VCaP (cell line): ENCODE results near the gene TRIM46.

Experiments
- H3K27ac ChIP-seq: fragments of 450-650 bp; 2 replicates; pipeline ENCODE4 v1.5.1; 2017
- TF ChIP-seq, protein P1 (sequence below): fragments of 450-650 bp; conservative IDR thresholded peaks from 2 replicates; pipeline ENCODE4 v1.5.1; 2017; ENCODE audit warnings: mild to moderate bottlenecking, moderate library complexity

TRIM46 gene

DNA sequence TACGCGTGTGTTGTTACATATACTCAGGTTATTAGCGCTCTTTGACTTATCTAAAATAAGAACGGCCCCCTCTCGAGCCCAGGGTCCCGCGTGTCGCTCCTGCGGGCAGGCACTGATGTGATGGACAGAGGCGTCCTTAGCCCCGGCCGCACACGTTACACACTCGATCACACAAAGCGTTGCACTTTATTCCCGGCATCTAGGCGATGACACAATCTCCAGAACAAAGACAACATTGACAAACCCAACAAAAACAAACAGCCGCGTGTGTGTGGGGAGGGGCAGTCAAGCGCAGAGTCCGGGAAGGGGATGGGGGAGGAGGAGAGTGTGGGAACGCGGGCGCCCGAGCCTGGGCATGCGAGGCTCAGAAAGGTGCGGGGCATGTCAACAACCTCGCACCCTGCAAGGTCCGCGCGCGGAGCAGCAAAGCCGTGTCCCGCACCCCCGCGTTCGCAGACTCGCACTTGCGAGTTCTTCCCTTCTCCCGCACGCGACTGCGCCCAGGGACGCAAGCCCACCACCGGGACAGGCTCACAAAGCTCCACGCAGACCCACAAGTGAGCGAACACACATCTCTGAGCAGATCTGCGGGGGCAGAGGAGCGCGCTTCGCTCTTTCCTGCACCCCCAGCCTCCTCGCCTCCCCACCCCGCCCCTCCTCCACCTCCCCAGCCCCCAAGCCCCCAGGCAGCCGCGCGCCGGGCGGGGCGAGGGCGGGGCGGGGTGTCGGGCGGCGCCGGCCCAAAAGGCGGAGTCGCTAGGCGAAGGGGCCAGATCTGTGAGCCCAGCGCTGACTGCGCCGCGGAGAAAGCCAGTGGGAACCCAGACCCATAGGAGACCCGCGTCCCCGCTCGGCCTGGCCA is 46.3 kb upstream of the TRIM46 start, which contains the start of gene EFNA1:
EFNA1 (plus strand) TSS at position 772 of the 862 bp plus-strand sequence. CDS start 102 bp downstream, outside the sequence.
- peak within 1 kb of the TSS; percentile 100 for H3K27ac ChIP-seq
- TF ChIP-seq, protein P1, sequence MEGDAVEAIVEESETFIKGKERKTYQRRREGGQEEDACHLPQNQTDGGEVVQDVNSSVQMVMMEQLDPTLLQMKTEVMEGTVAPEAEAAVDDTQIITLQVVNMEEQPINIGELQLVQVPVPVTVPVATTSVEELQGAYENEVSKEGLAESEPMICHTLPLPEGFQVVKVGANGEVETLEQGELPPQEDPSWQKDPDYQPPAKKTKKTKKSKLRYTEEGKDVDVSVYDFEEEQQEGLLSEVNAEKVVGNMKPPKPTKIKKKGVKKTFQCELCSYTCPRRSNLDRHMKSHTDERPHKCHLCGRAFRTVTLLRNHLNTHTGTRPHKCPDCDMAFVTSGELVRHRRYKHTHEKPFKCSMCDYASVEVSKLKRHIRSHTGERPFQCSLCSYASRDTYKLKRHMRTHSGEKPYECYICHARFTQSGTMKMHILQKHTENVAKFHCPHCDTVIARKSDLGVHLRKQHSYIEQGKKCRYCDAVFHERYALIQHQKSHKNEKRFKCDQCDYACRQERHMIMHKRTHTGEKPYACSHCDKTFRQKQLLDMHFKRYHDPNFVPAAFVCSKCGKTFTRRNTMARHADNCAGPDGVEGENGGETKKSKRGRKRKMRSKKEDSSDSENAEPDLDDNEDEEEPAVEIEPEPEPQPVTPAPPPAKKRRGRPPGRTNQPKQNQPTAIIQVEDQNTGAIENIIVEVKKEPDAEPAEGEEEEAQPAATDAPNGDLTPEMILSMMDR, result no peak

DNA sequence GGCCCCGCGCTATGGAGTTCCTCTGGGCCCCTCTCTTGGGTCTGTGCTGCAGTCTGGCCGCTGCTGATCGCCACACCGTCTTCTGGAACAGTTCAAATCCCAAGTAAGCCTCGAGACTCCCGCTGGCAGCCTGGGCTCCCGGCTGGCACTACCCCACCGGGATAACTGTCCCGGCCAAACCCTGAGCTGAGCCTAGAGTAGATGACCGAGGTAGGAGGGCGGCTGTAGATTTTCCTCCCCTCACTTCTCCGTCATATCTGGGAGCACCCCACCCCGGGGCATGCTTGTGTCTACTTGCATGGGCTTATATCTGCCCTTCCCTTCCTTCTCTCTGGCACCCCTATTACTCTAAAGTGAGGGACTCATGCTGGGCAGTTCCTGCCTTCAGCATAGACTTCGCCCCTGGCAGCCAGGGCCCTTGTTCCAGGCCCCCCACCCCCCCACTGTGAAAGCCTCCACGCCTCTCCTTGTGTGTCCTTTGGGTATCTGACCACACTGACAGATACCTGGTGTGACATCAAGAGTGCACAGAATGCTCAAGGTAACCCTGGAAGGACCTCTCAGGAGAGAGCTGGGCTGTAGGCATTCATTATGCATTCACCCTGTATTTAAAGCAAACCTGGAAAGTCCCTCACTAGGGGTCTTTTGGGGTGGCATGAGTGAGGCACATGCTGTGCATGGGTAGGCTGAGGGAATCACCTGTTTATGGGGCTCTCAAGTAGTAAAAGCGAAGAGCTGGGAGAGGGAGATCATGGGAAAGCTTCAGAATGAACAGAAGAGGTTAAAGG is 45.5 kb upstream of the TRIM46 start:
- H3K27ac ChIP-seq, result peak overlapping the region; percentile 100
- TF ChIP-seq, protein P1, result no peak

DNA sequence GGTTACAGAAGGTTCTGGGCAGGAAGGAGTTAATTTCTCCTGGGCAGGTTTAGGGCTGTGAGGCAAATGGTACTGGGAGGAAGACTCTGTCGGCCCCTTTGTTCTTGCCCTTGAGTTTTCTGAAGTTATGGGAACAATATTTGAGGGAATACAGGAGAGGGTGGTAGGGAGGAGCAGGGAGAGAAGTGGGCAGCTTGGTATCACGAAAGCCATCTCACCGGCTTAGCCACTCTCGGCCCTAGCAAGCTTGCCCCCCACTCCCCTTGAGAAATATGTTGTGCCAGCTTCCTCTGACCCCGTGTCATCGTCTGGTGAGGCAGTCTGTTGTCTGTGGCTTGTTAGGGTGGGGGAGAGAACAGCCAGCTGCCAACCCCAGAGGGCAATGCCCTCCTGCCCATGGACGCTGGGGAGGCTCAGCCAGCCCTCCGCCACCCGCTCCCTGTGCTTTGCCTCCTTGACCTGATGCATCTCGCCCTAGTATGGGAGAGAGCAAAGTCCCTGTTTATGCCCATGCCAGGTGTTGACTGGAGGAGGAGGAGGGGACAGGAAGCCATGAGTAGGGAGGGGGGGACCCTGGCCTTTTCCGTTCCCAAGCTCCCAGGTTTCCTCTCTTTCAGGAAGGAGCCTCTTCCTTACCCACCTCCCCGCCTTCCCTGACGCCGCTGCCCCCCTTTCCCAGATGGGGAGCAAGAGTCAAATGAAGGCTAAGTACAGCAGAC is 44.7 kb upstream of the TRIM46 start:
- H3K27ac ChIP-seq, result peak overlapping the region; percentile 100
- TF ChIP-seq, protein P1, result no peak

DNA sequence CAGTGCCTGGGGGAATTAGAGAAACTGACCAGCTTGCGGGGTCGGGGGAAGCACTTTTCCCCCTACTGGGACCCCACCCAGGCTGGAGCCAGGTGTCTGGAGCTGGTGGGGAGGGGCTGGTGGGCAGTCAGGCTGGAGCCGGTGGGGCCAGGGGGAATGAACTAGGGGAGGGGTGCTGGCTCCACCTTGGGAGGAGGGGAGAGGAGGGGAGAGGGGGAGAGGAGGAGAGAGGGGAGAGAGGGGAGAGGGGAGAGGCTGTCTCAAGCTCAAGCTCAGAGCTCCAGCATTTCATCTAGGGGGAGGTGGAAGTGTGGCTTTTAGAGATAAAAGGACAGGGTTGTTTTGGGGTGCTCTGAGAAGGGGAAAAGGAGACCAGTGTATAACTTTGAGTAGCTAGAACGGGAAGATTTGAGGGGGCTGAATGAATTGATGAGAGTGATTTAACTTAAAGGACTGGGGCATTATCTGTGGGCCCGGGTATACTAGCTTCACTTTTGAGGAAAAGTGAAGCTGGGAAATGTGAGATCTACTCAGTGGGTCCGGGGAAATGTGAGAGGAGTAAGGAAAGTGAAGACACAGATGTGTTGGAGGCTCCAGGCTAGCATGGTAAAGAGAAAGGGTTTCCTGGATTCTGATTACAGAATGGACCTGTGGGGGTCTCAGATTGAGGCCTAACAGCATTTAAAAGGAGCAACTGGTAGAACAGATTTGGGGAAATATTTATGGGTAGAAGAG is 43.2 kb upstream of the TRIM46 start:
- TF ChIP-seq, protein P1, result no peak
- peak overlapping the region; percentile 100 for H3K27ac ChIP-seq

DNA sequence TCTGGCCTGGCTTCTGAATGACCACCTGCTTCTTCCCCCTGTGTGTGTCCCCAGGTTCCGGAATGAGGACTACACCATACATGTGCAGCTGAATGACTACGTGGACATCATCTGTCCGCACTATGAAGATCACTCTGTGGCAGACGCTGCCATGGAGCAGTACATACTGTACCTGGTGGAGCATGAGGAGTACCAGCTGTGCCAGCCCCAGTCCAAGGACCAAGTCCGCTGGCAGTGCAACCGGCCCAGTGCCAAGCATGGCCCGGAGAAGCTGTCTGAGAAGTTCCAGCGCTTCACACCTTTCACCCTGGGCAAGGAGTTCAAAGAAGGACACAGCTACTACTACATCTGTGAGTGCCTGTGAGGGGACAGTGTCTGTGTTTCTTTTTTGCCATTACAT is 42.4 kb upstream of the TRIM46 start:
- H3K27ac ChIP-seq, result peak overlapping the region; percentile 100
- TF ChIP-seq, protein P1, result no peak

DNA sequence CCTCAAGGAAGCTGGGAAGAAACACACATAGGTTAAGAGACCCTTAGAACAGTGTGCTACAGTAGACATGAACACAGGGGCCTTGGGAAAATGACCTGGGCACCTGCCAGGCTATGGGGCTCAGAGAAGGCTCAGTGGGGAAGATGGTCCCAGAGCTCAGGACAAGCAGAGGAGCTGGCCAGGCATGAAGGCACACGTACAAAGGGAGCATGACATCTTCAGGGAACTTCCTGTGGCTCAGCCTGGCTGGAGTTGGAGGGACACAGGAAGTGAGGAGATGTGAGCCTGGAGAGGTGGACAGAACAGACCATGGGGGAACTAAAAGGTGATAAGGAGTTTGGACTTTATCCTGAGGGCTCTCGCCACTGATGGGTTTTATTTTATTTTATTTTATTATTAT is 41.8 kb upstream of the TRIM46 start:
- TF ChIP-seq, protein P1, result no peak
- H3K27ac ChIP-seq, result peak overlapping the region; percentile 100
